Measurements from ENCODE around the gene RAB3GAP2.
"Not testable (repeated sequence)": the region's sequence is repeated elsewhere in the genome, so short reads cannot be mapped to it uniquely, and the experiment has no call there.

The RAB3GAP2 gene

GRCh38 chr1:220272047-220272840, at the start of gene RAB3GAP2:
Gene RAB3GAP2 (minus strand): TSS chr1:220272453. CDS start chr1:220272337, 116 bp downstream.
- peak; percentile 96 for DNase-seq

GRCh38 chr1:220321758-220322157, 49.5 kb upstream of the RAB3GAP2 start:
- DNase-seq: no peak

GRCh38 chr1:220320709-220321108, 48.5 kb upstream of the RAB3GAP2 start:
- no peak for DNase-seq

- no peak for DNase-seq
These were observed 46.4 kb upstream of the RAB3GAP2 start for GRCh38 chr1:220318673-220319072.

- no peak for DNase-seq
These were observed 44.9 kb upstream of the RAB3GAP2 start for GRCh38 chr1:220317161-220317560.

GRCh38 chr1:220316305-220316704, 44.1 kb upstream of the RAB3GAP2 start:
- DNase-seq: no peak

GRCh38 chr1:220315070-220315839, 43.0 kb upstream of the RAB3GAP2 start:
- no peak for DNase-seq

GRCh38 chr1:220313576-220313975, 41.3 kb upstream of the RAB3GAP2 start:
- DNase-seq: no peak

GRCh38 chr1:220310147-220310546, 37.9 kb upstream of the RAB3GAP2 start:
- not testable (repeated sequence) for DNase-seq

- no peak for DNase-seq
These were observed 35.4 kb upstream of the RAB3GAP2 start for GRCh38 chr1:220307607-220308006.

GRCh38 chr1:220306339-220306738, 34.1 kb upstream of the RAB3GAP2 start:
- DNase-seq: no peak

- DNase-seq: no peak
These were observed 31.6 kb upstream of the RAB3GAP2 start for GRCh38 chr1:220303871-220304270.

- DNase-seq: peak; percentile 17
These were observed 29.4 kb upstream of the RAB3GAP2 start for GRCh38 chr1:220301630-220302029.

GRCh38 chr1:220300442-220301121, 28.3 kb upstream of the RAB3GAP2 start:
- DNase-seq: no peak

GRCh38 chr1:220299337-220299736, 27.1 kb upstream of the RAB3GAP2 start:
- DNase-seq: no peak

- DNase-seq: no peak
These were observed 26.4 kb upstream of the RAB3GAP2 start for GRCh38 chr1:220298470-220299205.

- DNase-seq: no peak
These were observed 24.7 kb upstream of the RAB3GAP2 start for GRCh38 chr1:220296981-220297380.

- DNase-seq: no peak
These were observed 22.6 kb upstream of the RAB3GAP2 start for GRCh38 chr1:220294846-220295301.

- DNase-seq: no peak
These were observed 19.3 kb upstream of the RAB3GAP2 start for GRCh38 chr1:220291580-220291979.

GRCh38 chr1:220290140-220290761, 18.0 kb upstream of the RAB3GAP2 start:
- DNase-seq: no peak

- DNase-seq: no peak
These were observed 14.9 kb upstream of the RAB3GAP2 start for GRCh38 chr1:220287129-220287528.

- no peak for DNase-seq
These were observed 11.4 kb upstream of the RAB3GAP2 start for GRCh38 chr1:220283625-220284024.
